ENCODE measurements around the gene INVS. TPM values are rescaled to one million over a fixed set of nuclear protein-coding genes. Genes with fewer than 3 reads are reported as not detected.

The INVS gene
- total RNA-seq, 4 donors from 2014 or later, result 12.8 to 22.8 (median 18.2) TPM

- Histone ChIP-seq H3K9me3 (no peaks in the 10 kb centered on the region), H3K36me3 (no peaks in the 10 kb centered on the region), H3K27me3 (no peaks in the 10 kb centered on the region), H3K4me3 (no peak overlapping the region), H3K27ac (no peak overlapping the region), H3K4me1 (peaks cover 22% of the 10 kb centered on the region)
- no peak for DNase-seq (ENCODE audit: low spot score in 2 of 2)
- no peak for TF ChIP-seq POLR2A (IDR thresholded peaks at IDR 0.05)
- TF ChIP-seq EP300 (IDR thresholded peaks at IDR 0.05), result no peak
- TF ChIP-seq POLR2AphosphoS5 (IDR thresholded peaks at IDR 0.05), result no peak
- no peak for TF ChIP-seq CTCF (IDR thresholded peaks at IDR 0.05)
Measured at GRCh38 chr9:100082782-100083181, 16.3 kb upstream of the INVS start.

GRCh38 chr9:100083448-100084127 is 15.5 kb upstream of the INVS start:
- Histone ChIP-seq H3K27me3 (no peaks in the 10 kb centered on the region), H3K9me3 (no peaks in the 10 kb centered on the region), H3K4me3 (no peak overlapping the region), H3K4me1 (peaks cover 22% of the 10 kb centered on the region), H3K36me3 (no peaks in the 10 kb centered on the region), H3K27ac (no peak overlapping the region)
- TF ChIP-seq POLR2AphosphoS5 (IDR thresholded peaks at IDR 0.05) (no peak), POLR2A (IDR thresholded peaks at IDR 0.05) (no peak), EP300 (IDR thresholded peaks at IDR 0.05) (no peak), CTCF (IDR thresholded peaks at IDR 0.05) (no peak)
- 75% methylated on average over 5 of the region's 5 CpGs for WGBS
- DNase-seq (ENCODE audit: low spot score in 2 of 2), result no peak

DNA sequence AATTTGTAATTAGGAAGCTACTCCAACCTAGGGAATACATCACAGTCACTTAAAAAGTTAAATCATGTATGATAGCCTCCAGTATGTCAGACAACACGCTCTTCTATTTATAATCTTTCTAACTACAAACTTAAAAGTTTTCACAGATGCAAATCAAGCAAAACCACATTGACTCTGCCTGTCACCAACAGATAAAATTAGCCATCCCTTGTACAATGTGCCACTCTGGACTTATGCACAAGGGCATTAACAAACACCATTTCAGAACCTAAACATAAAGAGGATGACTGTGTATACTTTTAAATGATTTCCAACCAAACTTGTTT is 15.0 kb upstream of the INVS start:
- DNase-seq (ENCODE audit: low spot score in 2 of 2), result no peak
- 77% methylated on average over 1 of the region's 1 CpG for WGBS
- no peak overlapping the region for H3K4me3 ChIP-seq
- no peaks in the 10 kb centered on the region for H3K9me3 ChIP-seq
- H3K27me3 ChIP-seq, result no peaks in the 10 kb centered on the region
- H3K36me3 ChIP-seq, result no peaks in the 10 kb centered on the region
- TF ChIP-seq POLR2AphosphoS5 (IDR thresholded peaks at IDR 0.05), result no peak
- no peak for TF ChIP-seq POLR2A (IDR thresholded peaks at IDR 0.05)
- TF ChIP-seq CTCF (IDR thresholded peaks at IDR 0.05), result no peak
- no peak for TF ChIP-seq EP300 (IDR thresholded peaks at IDR 0.05)
- H3K27ac ChIP-seq, result no peak overlapping the region
- H3K4me1 ChIP-seq, result peaks cover 22% of the 10 kb centered on the region

DNA sequence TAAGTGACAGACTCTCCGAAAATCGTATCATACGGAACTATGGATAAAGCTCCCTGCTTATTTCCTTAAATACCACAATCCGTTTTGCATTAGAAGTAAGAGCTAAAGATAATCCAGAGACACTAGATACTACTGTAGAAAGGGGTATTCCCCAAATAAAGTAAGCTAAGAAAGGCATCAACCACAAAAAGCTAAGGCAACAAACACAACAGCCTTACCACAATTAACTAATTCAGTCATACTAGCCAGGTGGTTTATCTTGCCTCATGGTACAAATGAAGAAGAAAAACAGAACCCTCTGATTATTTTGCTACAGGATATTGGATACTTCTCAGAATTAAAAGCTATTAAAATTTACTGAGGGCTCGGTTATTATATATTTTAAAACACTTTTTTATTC is 14.3 kb upstream of the INVS start:
- DNase-seq (ENCODE audit: low spot score in 2 of 2), result no peak
- WGBS, result 78% methylated on average over 5 of the region's 5 CpGs
- no peaks in the 10 kb centered on the region for H3K27me3 ChIP-seq
- no peaks in the 10 kb centered on the region for H3K9me3 ChIP-seq
- peaks cover 22% of the 10 kb centered on the region for H3K4me1 ChIP-seq
- TF ChIP-seq CTCF (IDR thresholded peaks at IDR 0.05) (no peak), EP300 (IDR thresholded peaks at IDR 0.05) (no peak), POLR2A (IDR thresholded peaks at IDR 0.05) (no peak), POLR2AphosphoS5 (IDR thresholded peaks at IDR 0.05) (no peak)
- no peaks in the 10 kb centered on the region for H3K36me3 ChIP-seq
- H3K27ac ChIP-seq, result no peak overlapping the region
- no peak overlapping the region for H3K4me3 ChIP-seq

DNA sequence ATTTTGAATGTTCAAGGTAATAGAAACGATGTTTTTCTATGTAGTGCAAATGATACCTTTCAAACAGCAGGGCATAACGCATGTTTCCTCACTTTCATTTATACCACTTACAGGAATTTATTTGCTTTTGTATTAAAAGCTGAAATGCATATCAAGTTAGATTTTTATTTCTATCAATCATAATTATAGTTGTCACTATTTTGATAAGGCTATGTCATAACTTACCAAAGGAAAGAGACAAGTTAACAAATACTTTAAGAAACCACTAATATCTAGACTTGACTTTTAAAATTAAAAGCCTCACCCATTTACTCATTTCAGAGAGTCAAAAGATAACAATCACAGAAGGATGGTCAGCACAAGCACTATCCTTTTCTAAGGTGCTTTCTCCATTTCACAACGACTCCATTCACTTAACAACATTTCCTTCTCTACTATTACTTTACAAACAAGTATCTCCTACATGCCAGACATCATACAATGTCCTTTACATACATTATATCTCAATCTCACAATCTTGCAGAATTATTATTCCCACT is 12.9 kb upstream of the INVS start:
- Histone ChIP-seq H3K27ac (no peak overlapping the region), H3K27me3 (no peaks in the 10 kb centered on the region), H3K4me1 (peaks cover 22% of the 10 kb centered on the region), H3K4me3 (no peak overlapping the region), H3K36me3 (no peaks in the 10 kb centered on the region), H3K9me3 (no peaks in the 10 kb centered on the region)
- WGBS, result 92% methylated on average over 3 of the region's 3 CpGs
- TF ChIP-seq POLR2AphosphoS5 (IDR thresholded peaks at IDR 0.05) (no peak), CTCF (IDR thresholded peaks at IDR 0.05) (no peak), EP300 (IDR thresholded peaks at IDR 0.05) (no peak), POLR2A (IDR thresholded peaks at IDR 0.05) (no peak)
- no peak for DNase-seq (ENCODE audit: low spot score in 2 of 2)

Data from suprapubic skin (tissue), 4 donors.